NCI-H446 (cell line): ENCODE measurements around the gene EVC.

Source experiments
- DNase-seq, 2 experiments: peaks; one replicate each; lab custom pipeline; 2025; lab: John Stamatoyannopoulos, UW

EVC gene

GRCh38 chr4:5710961-5711478 is at the start of gene EVC:
EVC (plus strand) TSS chr4:5711201; CDS start chr4:5711381, 180 bp downstream.
- DNase-seq, result peak; percentile 2 to 66

GRCh38 chr4:5661237-5661636 is 49.8 kb upstream of the EVC start:
- no peak for DNase-seq

GRCh38 chr4:5662555-5662954 is 48.4 kb upstream of the EVC start:
- DNase-seq, result no peak

GRCh38 chr4:5664778-5665177 is 46.2 kb upstream of the EVC start:
- no peak for DNase-seq

GRCh38 chr4:5666741-5667140 is 44.3 kb upstream of the EVC start:
- DNase-seq, result no peak

GRCh38 chr4:5676763-5677162 is 34.2 kb upstream of the EVC start:
- no peak for DNase-seq

GRCh38 chr4:5678977-5679376 is 32.0 kb upstream of the EVC start:
- DNase-seq, result no peak

GRCh38 chr4:5683566-5683965 is 27.4 kb upstream of the EVC start:
- DNase-seq, result no peak

GRCh38 chr4:5685296-5685695 is 25.7 kb upstream of the EVC start:
- no peak for DNase-seq

GRCh38 chr4:5686338-5686737 is 24.7 kb upstream of the EVC start:
- DNase-seq, result no peak

GRCh38 chr4:5689065-5689464 is 21.9 kb upstream of the EVC start:
- DNase-seq, result no peak

- no peak for DNase-seq
Measured at GRCh38 chr4:5691491-5692132, 19.4 kb upstream of the EVC start.

- no peak for DNase-seq
Measured at GRCh38 chr4:5693871-5694270, 17.1 kb upstream of the EVC start.

- no peak for DNase-seq
Measured at GRCh38 chr4:5696341-5696740, 14.7 kb upstream of the EVC start.

GRCh38 chr4:5700459-5700858 is 10.5 kb upstream of the EVC start:
- DNase-seq, result no peak

GRCh38 chr4:5701971-5702370 is 9.0 kb upstream of the EVC start:
- DNase-seq, result no peak

- DNase-seq, result no peak
Measured at GRCh38 chr4:5703831-5704230, 7.2 kb upstream of the EVC start.

GRCh38 chr4:5704276-5704675 is 6.7 kb upstream of the EVC start:
- DNase-seq, result no peak

GRCh38 chr4:5705647-5706320 is 5.2 kb upstream of the EVC start:
- DNase-seq, result no peak

- DNase-seq, result no peak
Measured at GRCh38 chr4:5706486-5707290, 4.3 kb upstream of the EVC start.

GRCh38 chr4:5707366-5707765 is 3.6 kb upstream of the EVC start:
- DNase-seq, result no peak

- DNase-seq, result no peak
Measured at GRCh38 chr4:5707778-5708448, 3.1 kb upstream of the EVC start.
